VCaP (cell line): ENCODE data around the gene MMP15.

Experiments used
- H3K27ac ChIP-seq: fragments of 450-650 bp; 2 replicates; pipeline ENCODE4 v1.5.1; 2017
- TF ChIP-seq, protein P1 (sequence below): fragments of 450-650 bp; conservative IDR thresholded peaks from 2 replicates; pipeline ENCODE4 v1.5.1; 2017; ENCODE audit warnings: mild to moderate bottlenecking, moderate library complexity

The MMP15 gene

DNA sequence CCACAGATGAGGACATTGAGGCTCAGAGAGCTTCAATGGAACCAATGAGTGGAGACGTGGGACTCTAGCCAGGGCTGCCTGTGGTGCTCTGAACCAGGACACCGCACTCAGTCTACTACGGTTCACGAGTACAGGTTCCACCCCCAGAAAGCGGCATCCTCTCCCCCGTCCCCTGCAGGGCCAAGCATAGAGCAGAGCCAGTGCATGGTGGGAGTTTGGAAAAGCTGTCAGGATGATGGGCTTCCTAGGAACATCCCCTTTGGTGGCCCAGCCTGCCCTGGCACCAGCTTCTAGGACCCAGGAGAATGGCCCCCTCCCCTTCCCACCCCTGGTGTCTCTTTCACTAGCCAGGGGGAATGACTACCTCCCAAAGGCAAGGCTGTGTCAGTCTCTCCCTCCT, 33.5 kb upstream of the MMP15 start:
- TF ChIP-seq, protein P1, sequence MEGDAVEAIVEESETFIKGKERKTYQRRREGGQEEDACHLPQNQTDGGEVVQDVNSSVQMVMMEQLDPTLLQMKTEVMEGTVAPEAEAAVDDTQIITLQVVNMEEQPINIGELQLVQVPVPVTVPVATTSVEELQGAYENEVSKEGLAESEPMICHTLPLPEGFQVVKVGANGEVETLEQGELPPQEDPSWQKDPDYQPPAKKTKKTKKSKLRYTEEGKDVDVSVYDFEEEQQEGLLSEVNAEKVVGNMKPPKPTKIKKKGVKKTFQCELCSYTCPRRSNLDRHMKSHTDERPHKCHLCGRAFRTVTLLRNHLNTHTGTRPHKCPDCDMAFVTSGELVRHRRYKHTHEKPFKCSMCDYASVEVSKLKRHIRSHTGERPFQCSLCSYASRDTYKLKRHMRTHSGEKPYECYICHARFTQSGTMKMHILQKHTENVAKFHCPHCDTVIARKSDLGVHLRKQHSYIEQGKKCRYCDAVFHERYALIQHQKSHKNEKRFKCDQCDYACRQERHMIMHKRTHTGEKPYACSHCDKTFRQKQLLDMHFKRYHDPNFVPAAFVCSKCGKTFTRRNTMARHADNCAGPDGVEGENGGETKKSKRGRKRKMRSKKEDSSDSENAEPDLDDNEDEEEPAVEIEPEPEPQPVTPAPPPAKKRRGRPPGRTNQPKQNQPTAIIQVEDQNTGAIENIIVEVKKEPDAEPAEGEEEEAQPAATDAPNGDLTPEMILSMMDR, result no peak
- H3K27ac ChIP-seq, result peak overlapping the region; percentile 63

DNA sequence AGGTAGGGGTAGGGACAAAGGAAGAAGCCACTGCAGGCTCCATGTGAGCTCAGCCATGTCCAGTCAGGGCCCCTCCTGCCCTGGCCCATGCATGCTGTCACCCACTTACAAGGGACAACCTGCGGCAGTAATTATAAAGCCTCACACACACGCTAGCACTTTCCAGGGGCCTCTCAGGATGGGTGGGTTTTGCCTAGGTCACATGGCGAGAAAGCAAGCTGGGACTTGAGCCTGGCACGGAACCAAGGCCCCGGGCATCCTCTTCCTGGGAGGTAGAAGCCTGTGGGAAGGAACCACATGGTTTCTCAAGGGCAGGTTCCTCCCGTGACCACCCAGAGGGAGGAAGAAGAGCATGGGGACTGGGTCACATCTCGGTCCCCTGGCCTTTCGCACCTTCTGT, 32.1 kb upstream of the MMP15 start:
- H3K27ac ChIP-seq, result peak overlapping the region; percentile 63
- TF ChIP-seq, protein P1, result no peak

DNA sequence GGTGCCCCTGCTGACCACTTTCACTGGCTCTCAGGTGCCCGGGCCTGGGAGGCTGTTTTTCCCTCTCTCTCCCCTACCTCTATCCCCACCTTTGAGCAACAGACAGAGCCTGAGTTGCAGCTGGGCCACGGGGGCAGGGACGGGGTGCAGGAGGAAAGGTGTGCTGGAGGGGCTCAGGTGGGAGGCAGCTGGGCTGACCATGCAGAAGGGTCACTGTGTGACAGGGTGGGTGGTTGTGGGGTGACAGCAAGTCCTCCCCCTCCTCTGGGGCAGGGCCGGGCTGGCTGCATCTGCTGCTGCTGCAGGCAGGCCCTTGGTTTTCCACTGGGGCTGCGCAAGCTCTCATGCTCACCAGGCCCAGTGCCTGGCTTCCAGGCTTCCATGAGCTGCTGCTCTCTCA, 31.7 kb upstream of the MMP15 start:
- TF ChIP-seq, protein P1, result no peak
- peak overlapping the region; percentile 63 for H3K27ac ChIP-seq

DNA sequence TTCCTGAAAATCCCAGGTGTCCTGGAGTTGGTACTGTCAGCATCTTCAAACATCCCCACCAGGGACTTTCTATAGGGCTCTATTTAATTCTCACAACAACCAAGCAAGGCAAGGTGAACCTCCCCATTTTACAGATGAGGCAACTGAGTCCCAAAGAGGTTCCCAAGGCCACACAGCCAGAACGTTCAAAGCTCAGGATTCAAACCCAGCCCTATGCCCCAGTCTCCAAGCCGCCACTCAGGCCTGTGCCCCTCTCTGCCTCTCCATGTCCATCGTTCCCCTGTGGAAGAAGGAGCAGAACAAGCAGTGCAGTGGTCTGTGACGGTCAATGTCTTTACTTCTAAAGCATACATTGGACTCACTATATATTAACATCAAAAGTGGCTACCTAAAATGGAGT, 31.2 kb upstream of the MMP15 start:
- no peak overlapping the region; the same call in 1 of the 2 replicates for H3K27ac ChIP-seq
- TF ChIP-seq, protein P1, result no peak

DNA sequence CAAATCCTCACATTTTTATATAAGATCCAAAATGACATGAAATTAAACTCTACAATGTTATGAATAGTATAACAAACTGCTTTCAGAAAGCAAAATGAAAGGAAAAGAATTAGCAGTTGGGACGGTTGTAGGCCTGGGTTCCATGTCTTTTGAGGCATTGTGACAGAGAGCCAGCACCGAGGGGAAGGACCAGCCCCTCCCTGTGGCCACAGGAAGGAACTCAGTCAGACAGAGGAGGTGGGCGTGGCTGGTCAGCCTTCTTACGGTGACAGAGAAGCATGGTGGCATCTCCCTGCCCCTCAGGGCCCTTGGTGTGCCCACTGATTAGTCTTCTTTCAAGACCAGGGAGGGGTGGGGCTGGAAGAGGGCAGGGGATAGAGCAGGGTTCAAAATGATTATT, 30.8 kb upstream of the MMP15 start:
- no peak overlapping the region for H3K27ac ChIP-seq
- TF ChIP-seq, protein P1, result peak; percentile 45

DNA sequence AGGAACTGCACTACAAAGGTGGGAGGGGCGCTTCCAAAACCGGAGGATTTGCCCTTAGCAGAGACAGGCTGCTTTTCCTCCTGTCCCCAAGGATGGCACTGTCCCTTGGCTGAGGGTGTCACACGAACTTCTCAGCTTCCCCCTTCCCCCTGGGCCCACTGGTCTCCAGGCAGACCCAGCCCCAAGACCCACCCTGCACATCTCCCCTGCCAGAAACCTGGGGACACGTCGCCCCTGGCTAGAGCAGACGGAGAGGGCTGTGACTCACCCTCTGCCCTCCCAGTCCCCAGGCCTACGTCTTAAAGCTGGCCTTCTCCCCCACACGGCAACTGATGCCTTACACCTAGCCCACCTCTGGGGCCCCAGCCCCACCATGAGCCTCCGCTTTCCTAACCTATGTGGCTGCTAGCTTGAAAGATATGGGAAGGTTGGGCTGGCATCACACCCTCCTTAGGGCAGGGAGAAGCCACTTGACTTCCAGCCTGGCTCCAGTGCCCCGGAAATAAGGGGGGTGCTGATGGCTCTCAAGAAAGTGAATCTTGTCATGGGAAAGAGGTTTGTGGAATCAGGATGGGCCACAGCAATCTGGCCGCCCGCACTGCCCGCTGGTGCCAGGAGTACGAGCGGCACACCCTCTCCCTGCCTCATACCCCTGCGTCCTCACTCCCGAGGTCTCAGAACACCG, 29.7 kb upstream of the MMP15 start:
- TF ChIP-seq, protein P1, result no peak
- no peak overlapping the region for H3K27ac ChIP-seq

DNA sequence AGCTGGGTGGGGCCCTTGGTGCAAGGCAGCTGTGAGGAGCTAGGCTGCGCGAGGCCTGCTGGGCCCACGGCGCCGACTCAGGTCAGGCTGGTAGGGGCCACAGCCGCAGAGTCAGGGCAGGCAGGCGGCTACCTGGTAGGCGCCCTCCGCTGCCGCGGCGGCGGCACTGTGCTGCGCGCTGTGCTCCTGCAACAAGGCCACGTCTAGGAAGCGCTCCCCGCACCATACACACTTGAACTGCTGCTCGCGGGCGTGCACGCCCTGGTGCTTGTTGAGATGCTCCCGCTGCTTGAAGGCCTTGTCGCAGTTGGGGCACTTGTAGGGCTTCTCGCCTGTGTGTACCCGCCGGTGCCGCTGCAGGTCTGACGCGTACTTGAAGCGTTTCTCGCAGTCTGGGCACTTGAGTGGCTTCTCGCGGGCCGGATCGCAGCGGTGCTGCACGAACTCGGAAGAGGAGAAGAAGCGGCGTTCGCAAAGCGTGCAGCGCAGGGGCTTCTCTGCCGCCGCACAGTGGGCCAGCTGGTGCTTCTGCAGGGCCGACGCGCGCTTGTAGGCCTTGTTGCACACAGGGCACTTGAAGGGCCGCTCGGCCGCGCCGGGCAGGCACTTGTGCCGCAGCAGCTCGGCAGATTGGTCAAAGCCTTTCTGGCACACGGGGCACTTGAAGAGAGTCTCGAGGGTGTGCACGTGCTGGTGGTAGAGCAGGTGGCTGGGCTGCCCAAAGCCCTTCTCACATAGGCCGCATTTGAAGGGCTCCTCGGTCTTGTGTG, 29.0 kb upstream of the MMP15 start:
- H3K27ac ChIP-seq, result no peak overlapping the region
- TF ChIP-seq, protein P1, result no peak
